Stimulated activated CD8-positive, alpha-beta memory T cell treated with anti-CD3 and anti-CD28 coated beads, Interleukin-15, amount 100 ng/mL, for 1 hour (primary cell): ENCODE data around the gene MCM8.
"Not testable (repeated sequence)": the region's sequence is repeated elsewhere in the genome, so short reads cannot be mapped to it uniquely, and the experiment has no call there.

Experiments
- DNase-seq: peaks from one replicate; pipeline ENCODE4 v3.0.0-alpha.2; 2020; ENCODE audit warnings: low read depth

MCM8 gene

GRCh38 chr20:6006603-6006949 lies 56.1 kb downstream of the MCM8 start:
- DNase-seq: no peak

- no peak for DNase-seq
These were observed 56.7 kb downstream of the MCM8 start for GRCh38 chr20:6007094-6007528.

- no peak for DNase-seq
These were observed 57.2 kb downstream of the MCM8 start for GRCh38 chr20:6007529-6008103.

GRCh38 chr20:6008254-6008653 lies 57.8 kb downstream of the MCM8 start:
- DNase-seq: no peak

- DNase-seq: no peak
These were observed 61.7 kb downstream of the MCM8 start for GRCh38 chr20:6012179-6012578.

- DNase-seq: no peak
These were observed 63.6 kb downstream of the MCM8 start for GRCh38 chr20:6014017-6014416.

- DNase-seq: no peak
These were observed 64.5 kb downstream of the MCM8 start for GRCh38 chr20:6014957-6015356.

- no peak for DNase-seq
These were observed 67.0 kb downstream of the MCM8 start for GRCh38 chr20:6017467-6017866.

GRCh38 chr20:6017880-6018279 lies 67.4 kb downstream of the MCM8 start:
- DNase-seq: no peak

- DNase-seq: no peak
These were observed 74.3 kb downstream of the MCM8 start for GRCh38 chr20:6024768-6025167.

GRCh38 chr20:6026051-6026450 lies 75.6 kb downstream of the MCM8 start:
- DNase-seq: no peak

GRCh38 chr20:6028818-6029217 lies 78.4 kb downstream of the MCM8 start:
- no peak for DNase-seq

- no peak for DNase-seq
These were observed 79.1 kb downstream of the MCM8 start for GRCh38 chr20:6029538-6029937.

- DNase-seq: no peak
These were observed 80.1 kb downstream of the MCM8 start for GRCh38 chr20:6030453-6031080.

GRCh38 chr20:6032907-6033306 lies 82.5 kb downstream of the MCM8 start:
- not testable (repeated sequence) for DNase-seq

- no peak for DNase-seq
These were observed 83.9 kb downstream of the MCM8 start for GRCh38 chr20:6034134-6034969.

GRCh38 chr20:6036213-6036612 lies 85.8 kb downstream of the MCM8 start:
- DNase-seq: no peak

GRCh38 chr20:6037082-6037481 lies 86.6 kb downstream of the MCM8 start:
- DNase-seq: no peak

- DNase-seq: no peak
These were observed 87.8 kb downstream of the MCM8 start for GRCh38 chr20:6038256-6038655.

- no peak for DNase-seq
These were observed 89.3 kb downstream of the MCM8 start for GRCh38 chr20:6039766-6040165.

- no peak for DNase-seq
These were observed 90.1 kb downstream of the MCM8 start for GRCh38 chr20:6040540-6040939.

GRCh38 chr20:6040958-6041807 lies 90.7 kb downstream of the MCM8 start:
- no peak for DNase-seq
